ENCODE data around the gene GRAMD2B. TPM values are rescaled to one million over a fixed set of nuclear protein-coding genes. Genes with fewer than 3 reads are reported as not detected.
A peak's percentile ranks its signal among the peaks of the same experiment; 100 is the strongest.

The GRAMD2B gene
- total and polyA plus RNA-seq, 3 experiments from 2014 or later: 7.0 to 10.4 (median 8.4) TPM

DNA sequence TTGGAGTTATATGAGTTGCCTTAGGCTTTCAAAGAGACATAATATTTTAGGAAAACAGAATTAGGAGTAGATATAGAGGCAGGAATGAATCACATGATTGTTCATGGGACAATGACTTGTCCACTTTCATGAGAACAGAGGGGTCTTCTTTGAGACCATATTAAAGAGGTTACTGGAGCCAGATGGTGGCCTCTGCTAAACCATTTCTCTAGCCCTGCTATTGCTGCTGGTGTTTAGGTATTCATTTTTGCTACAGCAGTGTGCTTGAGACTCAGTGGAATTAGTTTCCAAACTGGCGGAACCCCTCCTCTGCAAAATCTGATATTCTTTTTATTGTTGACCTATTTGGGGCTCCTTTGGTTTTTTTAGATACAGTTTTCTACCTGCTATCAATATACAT lies 31.3 kb downstream of the GRAMD2B start:
- Histone ChIP-seq H3K36me3 (ENCODE audit: insufficient read depth, low read length) (no peaks in the 10 kb centered on the region), H3K27ac (ENCODE audit: low read depth, low read length) (no peak overlapping the region), H3K9me3 (ENCODE audit: low read length) (no peaks in the 10 kb centered on the region), H3K27me3 (ENCODE audit: insufficient read depth, low read length, poor library complexity, severe bottlenecking) (no peaks in the 10 kb centered on the region), H3K4me1 (ENCODE audit: insufficient read depth, low read length) (peaks cover 31% of the 10 kb centered on the region), H3K4me3 (ENCODE audit: low read length) (no peak overlapping the region)
- POLR2A ChIA-PET: no interaction called here
- Mint-ChIP-seq H3K4me1 (peaks cover 29 to 38% (median 30%) of the 10 kb centered on the region in 3 donors), H3K27ac (peak overlapping the region in 1 of 8 donors; percentile 5), H3K27me3 (no peaks in the 10 kb centered on the region), H3K36me3 (peaks cover 7 to 10% (median 8%) of the 10 kb centered on the region in 3 donors), H3K4me3 (no peak overlapping the region), H3K9me3 (no peaks in the 10 kb centered on the region)
- DNase-seq: no peak
- CTCF ChIA-PET: no interaction called here

DNA sequence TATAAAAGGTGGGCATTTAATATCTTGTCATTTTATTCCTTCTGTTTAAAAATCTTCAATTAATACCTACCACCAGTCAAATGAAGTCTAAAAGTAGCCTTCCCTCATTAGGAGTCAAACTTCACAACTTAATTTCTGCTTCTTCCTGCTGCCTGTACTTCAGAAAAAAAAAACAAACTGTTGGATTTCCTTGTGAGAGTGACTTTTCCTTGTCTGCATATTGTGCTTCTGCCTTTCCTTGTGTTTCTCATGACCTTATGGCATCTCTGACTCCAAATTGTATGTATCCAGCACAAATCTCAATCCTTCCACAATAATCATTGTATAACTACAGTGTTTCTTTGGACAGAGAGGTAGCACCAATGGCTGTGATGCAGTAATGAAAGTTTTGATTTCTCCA lies 32.1 kb downstream of the GRAMD2B start:
- Mint-ChIP-seq H3K27ac (no peak overlapping the region), H3K36me3 (peaks cover 7 to 10% (median 8%) of the 10 kb centered on the region in 3 donors), H3K4me3 (no peak overlapping the region), H3K27me3 (no peaks in the 10 kb centered on the region), H3K9me3 (no peaks in the 10 kb centered on the region), H3K4me1 (peaks cover 22 to 30% (median 23%) of the 10 kb centered on the region in 3 donors)
- no peaks in the 10 kb centered on the region for H3K9me3 ChIP-seq (ENCODE audit: low read length)
- no peak overlapping the region for H3K4me3 ChIP-seq (ENCODE audit: low read length)
- H3K36me3 ChIP-seq (ENCODE audit: insufficient read depth, low read length): no peaks in the 10 kb centered on the region
- H3K27ac ChIP-seq (ENCODE audit: low read depth, low read length): no peak overlapping the region
- peaks cover 25% of the 10 kb centered on the region for H3K4me1 ChIP-seq (ENCODE audit: insufficient read depth, low read length)
- DNase-seq: no peak
- no peaks in the 10 kb centered on the region for H3K27me3 ChIP-seq (ENCODE audit: insufficient read depth, low read length, poor library complexity, severe bottlenecking)
- ChIA-PET CTCF (interaction anchor here (1.0 kb wide), 1 partner anchor 32 kb away, joined by 3 read pairs; the partner anchor contains the start of gene GRAMD2B), POLR2A (no interaction called here)

DNA sequence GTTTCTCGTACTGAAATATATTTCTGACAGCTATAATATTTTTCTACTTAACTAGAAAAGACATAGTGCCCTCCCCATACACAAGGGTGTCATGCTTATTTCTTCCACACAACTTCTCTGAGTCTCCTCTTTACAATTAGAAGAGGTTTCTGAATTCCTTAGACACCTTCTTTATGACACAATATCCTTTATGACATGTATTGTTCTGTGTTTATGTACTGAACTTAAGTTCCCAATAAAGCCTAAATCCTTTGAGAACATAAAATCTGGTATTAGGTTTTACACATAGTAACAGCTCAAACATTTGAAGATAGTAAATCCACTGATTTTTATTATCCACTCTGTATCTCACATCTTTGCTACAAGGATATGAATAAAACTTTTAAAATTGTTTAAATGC lies 32.5 kb downstream of the GRAMD2B start:
- H3K4me1 ChIP-seq (ENCODE audit: insufficient read depth, low read length): peaks cover 21% of the 10 kb centered on the region
- Mint-ChIP-seq H3K27ac (no peak overlapping the region), H3K4me3 (no peak overlapping the region), H3K36me3 (peaks cover 7 to 10% (median 10%) of the 10 kb centered on the region in 3 donors), H3K4me1 (peaks cover 17 to 26% (median 18%) of the 10 kb centered on the region in 3 donors), H3K27me3 (no peaks in the 10 kb centered on the region), H3K9me3 (no peaks in the 10 kb centered on the region)
- H3K4me3 ChIP-seq (ENCODE audit: low read length): no peak overlapping the region
- H3K27me3 ChIP-seq (ENCODE audit: insufficient read depth, low read length, poor library complexity, severe bottlenecking): no peaks in the 10 kb centered on the region
- no peak for DNase-seq
- no peaks in the 10 kb centered on the region for H3K36me3 ChIP-seq (ENCODE audit: insufficient read depth, low read length)
- H3K9me3 ChIP-seq (ENCODE audit: low read length): no peaks in the 10 kb centered on the region
- ChIA-PET CTCF (interaction anchor here (1.0 kb wide), 1 partner anchor 32 kb away, joined by 3 read pairs; the partner anchor contains the start of gene GRAMD2B), POLR2A (no interaction called here)
- H3K27ac ChIP-seq (ENCODE audit: low read depth, low read length): no peak overlapping the region

DNA sequence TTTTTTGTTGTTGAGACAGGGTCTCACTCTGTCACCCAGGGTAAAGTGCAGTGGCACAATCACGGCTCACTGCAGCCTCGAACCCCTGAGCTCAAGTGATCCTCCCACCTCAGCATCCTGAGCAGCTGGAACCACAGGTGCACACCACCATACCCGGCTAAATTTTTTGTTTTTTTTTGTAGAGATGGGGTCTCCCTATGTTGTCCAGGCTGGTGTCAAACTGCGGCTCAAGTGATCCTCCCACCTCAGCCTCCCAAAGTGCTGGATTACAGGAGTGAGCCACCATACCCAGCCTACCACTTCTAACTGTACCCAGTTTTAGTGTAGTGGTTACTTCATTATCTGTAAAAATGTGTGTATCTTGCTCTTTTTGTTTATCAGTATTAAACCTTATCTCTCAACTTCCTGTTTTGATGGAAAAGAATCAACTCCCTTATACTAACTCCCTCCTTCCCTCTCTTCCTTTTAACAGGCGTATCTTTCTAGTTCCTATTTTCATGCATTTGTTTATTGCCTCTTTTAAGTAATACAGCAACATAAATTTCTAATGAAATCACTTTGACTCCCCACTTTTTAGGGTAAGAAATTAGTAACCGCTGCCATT lies 33.1 kb downstream of the GRAMD2B start:
- Histone ChIP-seq H3K4me1 (ENCODE audit: insufficient read depth, low read length) (peaks cover 15% of the 10 kb centered on the region), H3K27ac (ENCODE audit: low read depth, low read length) (no peak overlapping the region), H3K27me3 (ENCODE audit: insufficient read depth, low read length, poor library complexity, severe bottlenecking) (no peaks in the 10 kb centered on the region), H3K36me3 (ENCODE audit: insufficient read depth, low read length) (no peaks in the 10 kb centered on the region), H3K9me3 (ENCODE audit: low read length) (no peaks in the 10 kb centered on the region), H3K4me3 (ENCODE audit: low read length) (no peak overlapping the region)
- Mint-ChIP-seq H3K27me3 (no peaks in the 10 kb centered on the region), H3K4me1 (peaks cover 12 to 20% (median 12%) of the 10 kb centered on the region in 3 donors), H3K27ac (peak overlapping the region in 1 of 8 donors; percentile 29), H3K36me3 (peaks cover 7 to 10% (median 10%) of the 10 kb centered on the region in 3 donors), H3K4me3 (no peak overlapping the region), H3K9me3 (no peaks in the 10 kb centered on the region)
- ChIA-PET POLR2A (no interaction called here), CTCF (interaction anchor here (1.0 kb wide), 1 partner anchor 33 kb away, joined by 3 read pairs; the partner anchor contains the start of gene GRAMD2B)
- no peak for DNase-seq

DNA sequence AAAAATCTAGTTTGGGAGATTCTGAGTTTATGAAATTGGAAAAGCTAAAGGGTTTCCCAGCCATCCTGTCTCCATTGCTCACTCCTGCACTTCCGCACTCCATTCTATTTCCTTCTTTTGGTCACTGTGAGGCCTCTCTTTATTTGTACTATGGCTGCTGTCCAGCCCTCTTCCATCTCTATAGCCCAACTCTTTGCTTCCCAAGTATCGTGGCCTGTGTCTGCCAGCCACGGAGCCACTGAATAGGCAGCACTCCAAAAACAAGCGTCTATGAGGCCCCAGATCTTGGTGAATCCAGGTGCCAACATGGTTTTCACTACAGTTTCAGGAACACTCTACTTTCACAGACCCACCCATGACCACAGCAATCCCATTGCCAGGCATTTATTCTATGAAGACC lies 37.2 kb downstream of the GRAMD2B start:
- Histone ChIP-seq H3K27me3 (ENCODE audit: insufficient read depth, low read length, poor library complexity, severe bottlenecking) (no peaks in the 10 kb centered on the region), H3K4me1 (ENCODE audit: insufficient read depth, low read length) (peaks cover 8% of the 10 kb centered on the region), H3K27ac (ENCODE audit: low read depth, low read length) (no peak overlapping the region), H3K36me3 (ENCODE audit: insufficient read depth, low read length) (no peaks in the 10 kb centered on the region), H3K9me3 (ENCODE audit: low read length) (no peaks in the 10 kb centered on the region), H3K4me3 (ENCODE audit: low read length) (no peak overlapping the region)
- Mint-ChIP-seq H3K27me3 (no peaks in the 10 kb centered on the region), H3K4me3 (no peak overlapping the region), H3K36me3 (peaks cover 3 to 11% (median 6%) of the 10 kb centered on the region in 3 donors), H3K27ac (peak overlapping the region in 2 of 8 donors; percentile 19 to 58), H3K4me1 (peaks cover 7 to 20% (median 12%) of the 10 kb centered on the region in 3 donors), H3K9me3 (no peaks in the 10 kb centered on the region)
- POLR2A ChIA-PET: no interaction called here
- no peak for DNase-seq
- CTCF ChIA-PET: no interaction called here

- Mint-ChIP-seq H3K27ac (peak overlapping the region in 4 of 8 donors; percentile 11 to 44 (median 30)), H3K36me3 (peaks cover 3 to 11% (median 7%) of the 10 kb centered on the region in 3 donors), H3K9me3 (no peaks in the 10 kb centered on the region), H3K27me3 (no peaks in the 10 kb centered on the region), H3K4me1 (peaks cover 7 to 20% (median 12%) of the 10 kb centered on the region in 3 donors), H3K4me3 (no peak overlapping the region)
- no peaks in the 10 kb centered on the region for H3K36me3 ChIP-seq (ENCODE audit: insufficient read depth, low read length)
- POLR2A ChIA-PET: no interaction called here
- DNase-seq: no peak
- peaks cover 8% of the 10 kb centered on the region for H3K4me1 ChIP-seq (ENCODE audit: insufficient read depth, low read length)
- no peaks in the 10 kb centered on the region for H3K27me3 ChIP-seq (ENCODE audit: insufficient read depth, low read length, poor library complexity, severe bottlenecking)
- no peaks in the 10 kb centered on the region for H3K9me3 ChIP-seq (ENCODE audit: low read length)
- no peak overlapping the region for H3K4me3 ChIP-seq (ENCODE audit: low read length)
- no peak overlapping the region for H3K27ac ChIP-seq (ENCODE audit: low read depth, low read length)
- CTCF ChIA-PET: no interaction called here
Observed at GRCh38 chr5:126460977-126461376, 37.8 kb downstream of the GRAMD2B start.

DNA sequence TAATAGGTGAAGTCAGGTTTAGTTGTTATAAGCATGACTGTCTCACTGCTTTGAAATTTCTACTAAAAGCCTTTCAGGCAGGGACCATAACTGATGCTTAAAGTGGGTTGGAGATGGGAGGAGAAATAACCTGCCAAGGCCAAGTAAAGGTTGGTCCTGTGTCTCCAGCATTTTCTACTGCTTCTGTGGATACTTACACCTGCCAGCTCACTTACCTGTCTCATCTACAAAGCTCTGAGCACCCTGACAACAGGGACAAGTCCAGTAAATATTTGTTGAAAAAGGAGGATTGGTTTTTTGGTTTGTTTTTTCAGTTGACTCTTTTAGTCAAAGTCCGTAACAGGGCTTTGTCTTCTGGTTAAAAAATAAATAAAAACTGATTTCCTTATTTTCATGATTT lies 38.6 kb downstream of the GRAMD2B start:
- H3K9me3 ChIP-seq (ENCODE audit: low read length): no peaks in the 10 kb centered on the region
- Mint-ChIP-seq H3K4me3 (no peak overlapping the region), H3K27me3 (no peaks in the 10 kb centered on the region), H3K4me1 (peaks cover 7 to 15% (median 10%) of the 10 kb centered on the region in 3 donors), H3K36me3 (peaks cover 3 to 13% (median 9%) of the 10 kb centered on the region in 3 donors), H3K27ac (peak overlapping the region in 1 of 8 donors; percentile 4), H3K9me3 (no peaks in the 10 kb centered on the region)
- CTCF ChIA-PET: no interaction called here
- no peak overlapping the region for H3K4me3 ChIP-seq (ENCODE audit: low read length)
- no peaks in the 10 kb centered on the region for H3K27me3 ChIP-seq (ENCODE audit: insufficient read depth, low read length, poor library complexity, severe bottlenecking)
- no peak for DNase-seq
- POLR2A ChIA-PET: no interaction called here
- H3K4me1 ChIP-seq (ENCODE audit: insufficient read depth, low read length): peaks cover 8% of the 10 kb centered on the region
- H3K27ac ChIP-seq (ENCODE audit: low read depth, low read length): no peak overlapping the region
- H3K36me3 ChIP-seq (ENCODE audit: insufficient read depth, low read length): no peaks in the 10 kb centered on the region

DNA sequence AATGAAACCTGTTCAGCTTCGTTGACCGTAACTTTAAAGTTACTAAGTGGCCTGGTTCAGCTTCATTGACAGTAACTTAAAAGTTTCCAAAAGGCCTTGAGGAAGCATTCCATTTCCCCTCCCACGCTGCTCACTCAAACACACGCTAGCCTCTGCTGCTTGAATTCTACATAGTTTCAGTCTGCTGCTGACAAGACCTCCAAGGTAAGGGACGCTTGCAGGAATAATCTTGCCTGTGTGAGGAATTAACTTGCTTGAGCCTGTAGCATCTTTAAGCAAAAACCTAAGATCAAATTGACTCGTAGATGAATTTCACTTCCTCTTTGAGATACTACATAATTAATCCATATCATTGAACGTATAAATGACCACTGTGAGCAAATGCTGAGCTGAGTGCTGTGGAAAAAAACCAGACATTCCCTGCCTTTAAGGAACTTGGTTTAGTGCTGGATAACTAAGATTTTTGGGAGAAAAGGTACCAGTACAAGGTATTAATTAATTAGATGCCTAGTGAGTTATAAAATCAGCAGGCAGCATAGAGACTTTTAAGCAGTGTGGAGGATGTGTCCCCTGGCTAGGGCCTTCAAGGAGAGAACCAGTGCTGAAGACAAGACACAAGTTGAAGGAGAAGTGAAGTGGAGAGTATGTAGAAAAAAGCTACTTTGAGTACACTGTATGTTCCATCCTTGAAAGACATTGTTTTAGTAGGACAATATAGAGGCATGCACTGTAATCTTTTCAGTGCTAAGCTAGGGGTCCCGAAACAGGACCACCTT lies 39.2 kb downstream of the GRAMD2B start:
- CTCF ChIA-PET: no interaction called here
- H3K4me3 Mint-ChIP-seq: no peak overlapping the region

More for the DNA sequence above, 39.2 kb downstream of the GRAMD2B start:
- peak overlapping the region in 2 of 8 donors; percentile 16 to 76 for H3K27ac Mint-ChIP-seq
- no peaks in the 10 kb centered on the region for H3K36me3 ChIP-seq (ENCODE audit: insufficient read depth, low read length)
- no peak overlapping the region for H3K27ac ChIP-seq (ENCODE audit: low read depth, low read length)
- POLR2A ChIA-PET: no interaction called here
- peaks cover 8% of the 10 kb centered on the region for H3K4me1 ChIP-seq (ENCODE audit: insufficient read depth, low read length)
- no peak overlapping the region for H3K4me3 ChIP-seq (ENCODE audit: low read length)
- no peaks in the 10 kb centered on the region for H3K9me3 Mint-ChIP-seq
- peaks cover 3 to 15% (median 9%) of the 10 kb centered on the region in 3 donors for H3K36me3 Mint-ChIP-seq
- DNase-seq: no peak
- H3K9me3 ChIP-seq (ENCODE audit: low read length): no peaks in the 10 kb centered on the region
- H3K4me1 Mint-ChIP-seq: peaks cover 7 to 15% (median 10%) of the 10 kb centered on the region in 3 donors
- H3K27me3 Mint-ChIP-seq: no peaks in the 10 kb centered on the region
- no peaks in the 10 kb centered on the region for H3K27me3 ChIP-seq (ENCODE audit: insufficient read depth, low read length, poor library complexity, severe bottlenecking)
